GM18861 (cell line): Measurements from ENCODE around the gene SLCO3A1.
"Not testable (repeated sequence)": the region's sequence is repeated elsewhere in the genome, so short reads cannot be mapped to it uniquely, and the experiment has no call there.

Experiments used
- ATAC-seq: cut with Tn5 transposase; IDR thresholded peaks from one replicate; pipeline ENCODE4 v1.9.1; 2021; ENCODE audit not compliant: unreplicated experiment

SLCO3A1 gene

DNA sequence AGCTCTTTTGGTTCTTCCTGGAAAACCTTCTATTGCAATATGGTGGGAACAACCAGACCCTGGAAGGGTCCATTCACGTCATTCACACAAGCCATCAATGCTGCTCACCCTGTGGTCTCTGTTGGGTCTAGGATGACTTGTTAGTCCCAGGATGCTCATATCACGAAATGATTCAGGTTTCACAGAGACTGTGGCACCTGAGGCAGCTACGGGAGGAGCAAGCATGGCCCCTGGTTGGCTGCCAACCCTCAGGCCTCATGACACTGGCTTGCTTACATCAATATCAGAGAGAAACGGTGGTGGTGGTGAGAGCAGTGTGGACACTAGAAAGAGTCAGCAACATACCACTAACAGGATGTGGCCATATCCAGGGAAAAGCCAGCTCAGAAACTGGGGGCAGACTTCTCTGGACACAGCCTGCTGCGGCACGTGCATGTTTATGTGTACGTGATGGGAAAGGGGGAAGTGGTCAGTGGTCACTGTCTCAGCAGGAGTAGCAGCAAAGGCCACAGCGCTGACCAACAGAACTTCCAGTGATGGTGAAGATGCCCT, 331.2 kb downstream of the SLCO3A1 start:
- ATAC-seq, result no peak

DNA sequence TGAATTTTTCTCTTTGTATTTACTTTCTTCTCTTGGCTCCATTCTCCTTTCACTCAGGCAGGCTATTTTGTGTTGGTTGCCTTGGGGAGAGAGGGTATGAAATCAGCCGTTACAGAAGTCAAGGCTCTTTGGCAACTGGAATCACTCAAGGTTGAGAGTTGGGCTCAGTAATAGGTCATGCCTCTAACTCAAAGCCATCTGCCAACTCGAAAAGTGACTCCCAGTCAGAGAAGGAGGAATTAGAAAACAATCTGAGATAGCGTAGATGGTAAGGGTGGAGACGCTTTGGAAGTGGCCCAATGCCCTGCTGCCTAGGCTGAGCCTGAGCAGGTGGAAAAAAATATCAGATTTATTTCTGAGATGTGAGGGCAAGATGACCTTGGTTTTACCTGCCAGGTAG, 334.5 kb downstream of the SLCO3A1 start:
- ATAC-seq, result no peak

DNA sequence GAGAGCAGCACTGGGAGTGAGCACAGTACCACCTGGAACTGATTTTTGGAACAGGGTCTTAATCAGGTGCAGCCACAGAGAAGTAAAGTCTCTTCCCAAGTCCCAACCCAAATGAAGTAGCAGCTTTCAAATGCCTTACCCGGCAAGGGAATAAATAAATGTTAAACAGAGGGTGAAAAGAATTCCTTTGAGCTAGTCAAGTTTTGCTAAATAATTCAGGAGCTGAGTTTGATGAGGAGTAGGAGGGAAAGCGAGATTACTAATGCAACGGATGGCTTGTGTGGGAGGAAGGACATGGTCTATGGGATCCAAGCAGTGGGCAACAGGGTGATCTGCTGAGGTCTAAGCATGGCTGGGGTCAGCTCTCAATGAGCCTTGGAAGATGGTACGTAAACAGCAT, 335.7 kb downstream of the SLCO3A1 start:
- ATAC-seq, result no peak

DNA sequence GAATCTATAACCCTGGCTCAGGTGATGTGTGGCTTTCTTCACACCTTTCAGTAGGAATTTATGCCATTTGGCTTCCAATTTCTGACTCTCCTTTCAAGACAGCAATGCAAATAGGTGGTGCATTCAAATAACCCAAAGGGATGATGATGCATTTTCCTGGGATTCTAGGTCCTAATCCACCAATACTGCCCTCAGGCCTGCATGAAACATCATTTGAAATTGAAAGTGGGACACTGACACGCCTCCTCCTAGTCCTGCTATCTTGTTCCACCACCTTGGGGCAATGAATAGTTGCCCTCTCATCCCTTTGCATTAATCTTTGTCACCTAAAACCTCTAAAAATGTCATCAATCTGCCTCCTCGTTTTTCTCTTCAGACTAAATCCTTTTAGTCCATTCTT, 341.7 kb downstream of the SLCO3A1 start:
- no peak for ATAC-seq

DNA sequence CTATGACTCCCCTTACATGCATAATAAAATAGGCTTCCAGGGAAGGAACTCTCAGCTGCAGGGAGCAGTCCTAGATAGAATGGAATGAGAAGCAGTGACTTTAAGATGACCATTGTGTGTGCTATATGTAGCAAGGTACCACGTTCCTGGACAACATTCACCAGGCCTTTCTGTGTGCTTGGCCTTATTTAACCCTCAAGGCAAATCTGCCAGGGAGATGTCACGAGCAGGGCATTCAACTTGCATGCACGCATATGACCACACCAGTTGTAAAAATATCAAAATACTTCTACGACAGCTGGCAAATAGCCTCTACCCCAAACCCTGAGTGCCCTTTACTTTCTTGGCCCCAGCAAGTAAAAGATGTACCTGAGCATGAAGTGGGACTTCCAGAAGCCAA, 342.8 kb downstream of the SLCO3A1 start:
- no peak for ATAC-seq

DNA sequence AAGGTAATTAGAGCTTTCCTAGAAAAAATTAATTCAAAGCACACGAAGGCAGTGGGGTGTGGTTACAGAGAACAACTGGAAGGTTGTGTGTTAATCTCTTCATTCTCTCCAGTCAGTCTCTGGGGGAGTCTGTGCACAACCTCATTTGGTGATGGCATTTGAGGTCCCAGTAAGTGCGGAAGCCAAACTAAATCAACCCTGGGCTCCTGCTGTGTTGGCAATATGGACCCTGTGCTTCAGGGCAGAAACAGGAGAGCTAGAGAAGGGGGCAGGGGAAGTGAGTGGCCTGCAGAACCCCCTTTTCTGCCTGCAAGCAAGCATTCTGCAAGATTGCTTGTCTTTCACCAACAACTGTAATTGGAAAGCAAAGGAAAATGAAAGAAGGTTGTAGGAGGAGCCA, 344.2 kb downstream of the SLCO3A1 start:
- ATAC-seq, result no peak

DNA sequence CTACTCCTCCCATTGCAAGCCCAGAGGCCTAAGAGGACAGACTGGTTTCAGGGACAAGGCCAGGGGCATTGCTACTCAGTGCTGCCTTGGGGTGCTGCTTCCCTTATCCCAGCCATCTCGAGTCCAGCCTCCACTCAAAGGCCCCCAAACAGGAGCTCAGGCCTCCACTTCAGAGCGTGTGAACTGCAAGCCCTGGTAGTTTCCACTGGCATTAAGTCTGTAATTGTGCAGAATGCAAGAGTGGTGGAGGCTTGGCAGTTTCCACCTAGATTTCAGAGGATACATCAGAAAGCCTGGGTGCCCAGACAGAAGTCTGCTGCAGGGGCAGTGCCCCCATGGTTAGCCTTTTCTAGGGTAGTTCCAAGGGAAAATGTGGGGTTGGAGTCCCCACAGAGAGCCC, 347.4 kb downstream of the SLCO3A1 start:
- ATAC-seq, result no peak

DNA sequence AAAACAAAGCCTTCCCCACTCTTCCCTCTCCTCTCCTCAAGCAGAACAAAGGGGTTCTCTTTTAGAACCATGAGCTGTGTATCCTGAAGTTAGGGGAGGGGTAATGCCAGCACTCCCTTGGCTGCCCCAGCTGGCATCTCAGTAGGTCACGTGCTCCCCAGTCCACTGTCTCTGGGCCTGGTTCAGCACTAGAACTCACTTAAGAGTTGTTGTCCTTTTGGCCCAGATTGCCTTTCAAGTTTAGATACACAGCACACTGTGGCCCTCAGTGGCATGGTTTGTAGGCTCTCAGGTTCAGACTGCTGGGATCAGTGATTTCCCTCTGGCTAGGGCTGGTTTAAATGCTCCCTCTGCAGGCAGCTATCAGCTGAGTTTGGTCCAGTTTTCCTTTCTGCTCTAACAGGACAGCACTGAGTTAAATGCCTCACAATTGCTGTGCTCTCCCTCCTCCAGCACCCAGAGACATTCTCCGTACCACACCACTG, 351.8 kb downstream of the SLCO3A1 start:
- no peak for ATAC-seq

DNA sequence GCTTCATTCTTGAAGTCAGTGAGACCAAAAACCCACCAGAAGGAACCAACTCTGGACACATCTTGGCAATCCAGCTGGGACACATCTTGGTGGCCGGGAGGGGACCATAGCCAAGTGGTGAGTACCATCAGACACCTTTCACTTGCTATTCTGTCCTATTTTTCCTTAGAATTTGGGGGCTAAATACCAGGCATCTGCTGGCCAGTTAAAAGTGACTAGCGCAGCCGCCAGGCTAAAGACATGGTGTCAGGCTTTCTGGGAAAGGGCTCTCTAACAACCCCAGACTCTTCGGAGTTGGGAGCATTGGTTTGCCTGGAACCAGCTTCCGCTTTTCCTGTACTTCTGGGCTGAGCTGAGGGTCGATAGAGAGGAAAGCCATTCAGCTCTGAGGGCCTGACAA, 354.1 kb downstream of the SLCO3A1 start:
- ATAC-seq, result not testable (repeated sequence)
